HK-2 (cell line): ENCODE measurements around the gene SLC45A3.
A peak's percentile ranks its signal among the peaks of the same experiment; 100 is the strongest.
"Not testable (repeated sequence)": the region's sequence is repeated elsewhere in the genome, so short reads cannot be mapped to it uniquely, and the experiment has no call there.

Source experiments
- DNase-seq: peaks from one replicate; pipeline ENCODE4 v3.0.0-alpha.2; 2018; ENCODE audit not compliant: unreplicated experiment

Gene SLC45A3

GRCh38 chr1:205680073-205680851 lies at the start of gene SLC45A3:
SLC45A3 (minus strand) TSS chr1:205680509; CDS start chr1:205664656, 15,853 bp downstream.
- DNase-seq = peak; percentile 46

GRCh38 chr1:205726619-205727125 lies 46.4 kb upstream of the SLC45A3 start:
- no peak for DNase-seq

GRCh38 chr1:205725514-205725913 lies 45.2 kb upstream of the SLC45A3 start:
- DNase-seq = no peak

GRCh38 chr1:205720740-205721139 lies 40.4 kb upstream of the SLC45A3 start:
- DNase-seq = not testable (repeated sequence)

- DNase-seq = no peak
These were observed 39.5 kb upstream of the SLC45A3 start for GRCh38 chr1:205719762-205720161.

GRCh38 chr1:205719015-205719414 lies 38.7 kb upstream of the SLC45A3 start:
- DNase-seq = no peak

GRCh38 chr1:205716371-205717132 lies 36.2 kb upstream of the SLC45A3 start:
- no peak for DNase-seq

- no peak for DNase-seq
These were observed 35.3 kb upstream of the SLC45A3 start for GRCh38 chr1:205715628-205716027.

- no peak for DNase-seq
These were observed 34.6 kb upstream of the SLC45A3 start for GRCh38 chr1:205714906-205715246.

- no peak for DNase-seq
These were observed 34.0 kb upstream of the SLC45A3 start for GRCh38 chr1:205714190-205714905.

GRCh38 chr1:205711105-205712048 lies 31.1 kb upstream of the SLC45A3 start:
- peak; percentile 56 for DNase-seq

GRCh38 chr1:205710201-205711062 lies 30.1 kb upstream of the SLC45A3 start:
- no peak for DNase-seq

GRCh38 chr1:205709640-205710039 lies 29.3 kb upstream of the SLC45A3 start:
- no peak for DNase-seq

GRCh38 chr1:205709059-205709398 lies 28.7 kb upstream of the SLC45A3 start:
- no peak for DNase-seq

GRCh38 chr1:205706601-205707502 lies 26.5 kb upstream of the SLC45A3 start:
- DNase-seq = no peak

- DNase-seq = no peak
These were observed 24.6 kb upstream of the SLC45A3 start for GRCh38 chr1:205704903-205705302.

- no peak for DNase-seq
These were observed 22.8 kb upstream of the SLC45A3 start for GRCh38 chr1:205703072-205703471.

- no peak for DNase-seq
These were observed 21.6 kb upstream of the SLC45A3 start for GRCh38 chr1:205701891-205702290.

GRCh38 chr1:205701420-205701819 lies 21.1 kb upstream of the SLC45A3 start:
- no peak for DNase-seq
